ENCODE results near the gene RCOR2. TPM values are rescaled to one million over a fixed set of nuclear protein-coding genes. Genes with fewer than 3 reads are reported as not detected.

RCOR2 gene
- total and polyA plus RNA-seq, 2 of the 13 experiments (the other 11 are each of a cell fraction or from before 2014, with no cell fraction given) = 8.3 to 8.5 TPM

DNA sequence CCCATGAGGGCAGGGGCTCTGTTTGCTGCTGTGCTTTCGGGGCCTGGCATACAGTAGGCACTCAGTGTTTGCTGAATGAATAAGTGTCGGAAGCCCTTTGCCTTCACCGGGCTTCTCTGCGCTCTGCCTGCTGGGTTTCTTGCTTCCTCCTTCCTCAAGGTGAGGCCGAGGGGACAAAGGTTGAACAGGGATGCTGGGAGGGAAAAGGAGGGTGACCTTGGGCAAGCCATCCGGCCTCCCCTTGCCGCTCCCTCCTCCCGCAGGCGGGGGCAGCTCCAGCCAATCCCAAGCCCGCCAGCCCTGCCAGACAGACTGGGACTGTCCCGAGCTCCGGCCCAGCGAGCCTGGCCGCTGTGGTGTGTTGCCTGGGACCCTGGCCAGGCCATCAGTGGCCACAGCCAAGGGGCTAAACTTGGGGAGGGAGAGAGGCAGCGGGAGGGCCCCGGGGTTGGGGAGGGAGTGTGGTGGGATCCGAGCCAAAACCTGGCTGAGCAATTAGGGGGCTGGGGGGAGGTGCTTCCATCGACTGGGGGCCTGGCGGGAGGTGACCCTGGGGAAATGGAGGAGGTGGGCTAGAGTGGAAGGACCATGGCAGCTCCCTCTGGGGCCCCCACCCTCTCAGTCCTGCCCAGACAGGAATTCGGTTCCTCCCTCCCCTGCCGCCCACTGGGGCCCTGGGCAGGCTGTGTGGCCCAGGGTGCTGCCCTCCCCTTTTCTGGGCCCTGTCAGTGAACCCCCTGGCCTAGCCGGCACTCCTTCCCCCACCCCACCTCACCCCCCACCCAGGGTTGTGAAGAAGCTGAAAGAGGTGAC lies 3.4 kb upstream of the RCOR2 start (continued):
- TF ChIP-seq ATF7-NPFF (CRISPR knock-in tag; IDR thresholded peaks at IDR 0.05; ENCODE audit: low read depth) (no peak), SYNCRIP (IDR thresholded peaks at IDR 0.05; ENCODE audit: insufficient read depth, low read depth, low read length) (no peak), MLXIP (CRISPR knock-in tag; IDR thresholded peaks at IDR 0.05; ENCODE audit: borderline replicate concordance) (no peak), SPEN (CRISPR knock-in tag; IDR thresholded peaks at IDR 0.05; ENCODE audit: low read depth) (peak; percentile 37; the same call in 1 of the 2 replicates), SP4 (CRISPR knock-in tag; IDR thresholded peaks at IDR 0.05) (peak; percentile 48; the same call in 1 of the 2 replicates), DMAP1 (CRISPR knock-in tag; IDR thresholded peaks at IDR 0.05) (no peak; the same call in 1 of the 2 replicates), ZNF382 (CRISPR knock-in tag; IDR thresholded peaks at IDR 0.05; ENCODE audit: borderline replicate concordance) (no peak), ZBTB7B (CRISPR knock-in tag; IDR thresholded peaks at IDR 0.05) (no peak), TBX2 (CRISPR knock-in tag; IDR thresholded peaks at IDR 0.05; ENCODE audit: borderline replicate concordance) (no peak), ESRRA (CRISPR knock-in tag; IDR thresholded peaks at IDR 0.05; ENCODE audit: low read depth) (peak; percentile 96), HNRNPL (IDR thresholded peaks at IDR 0.05; ENCODE audit: low read depth, low read length) (no peak), ZNF773 (CRISPR knock-in tag; IDR thresholded peaks at IDR 0.05; ENCODE audit: borderline replicate concordance) (0 out of 2 replicates have a peak, but pooled peaks have one; percentile 27), ZNF724P (CRISPR knock-in tag; IDR thresholded peaks at IDR 0.05; ENCODE audit: borderline replicate concordance) (no peak), ZNF143 (CRISPR knock-in tag; IDR thresholded peaks at IDR 0.05) (peak; percentile 73), TMF1 (CRISPR knock-in tag; IDR thresholded peaks at IDR 0.05; ENCODE audit: low read depth) (no peak)
- TF ChIP-seq, protein P1, sequence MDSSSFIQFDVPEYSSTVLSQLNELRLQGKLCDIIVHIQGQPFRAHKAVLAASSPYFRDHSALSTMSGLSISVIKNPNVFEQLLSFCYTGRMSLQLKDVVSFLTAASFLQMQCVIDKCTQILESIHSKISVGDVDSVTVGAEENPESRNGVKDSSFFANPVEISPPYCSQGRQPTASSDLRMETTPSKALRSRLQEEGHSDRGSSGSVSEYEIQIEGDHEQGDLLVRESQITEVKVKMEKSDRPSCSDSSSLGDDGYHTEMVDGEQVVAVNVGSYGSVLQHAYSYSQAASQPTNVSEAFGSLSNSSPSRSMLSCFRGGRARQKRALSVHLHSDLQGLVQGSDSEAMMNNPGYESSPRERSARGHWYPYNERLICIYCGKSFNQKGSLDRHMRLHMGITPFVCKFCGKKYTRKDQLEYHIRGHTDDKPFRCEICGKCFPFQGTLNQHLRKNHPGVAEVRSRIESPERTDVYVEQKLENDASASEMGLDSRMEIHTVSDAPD (CRISPR knock-in tag; IDR thresholded peaks at IDR 0.05) = no peak
- TF ChIP-seq, protein P2, sequence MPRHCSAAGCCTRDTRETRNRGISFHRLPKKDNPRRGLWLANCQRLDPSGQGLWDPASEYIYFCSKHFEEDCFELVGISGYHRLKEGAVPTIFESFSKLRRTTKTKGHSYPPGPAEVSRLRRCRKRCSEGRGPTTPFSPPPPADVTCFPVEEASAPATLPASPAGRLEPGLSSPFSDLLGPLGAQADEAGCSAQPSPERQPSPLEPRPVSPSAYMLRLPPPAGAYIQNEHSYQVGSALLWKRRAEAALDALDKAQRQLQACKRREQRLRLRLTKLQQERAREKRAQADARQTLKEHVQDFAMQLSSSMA (CRISPR knock-in tag; IDR thresholded peaks at IDR 0.05) = no peak; the same call in 1 of the 2 replicates
- TF ChIP-seq, protein P3, sequence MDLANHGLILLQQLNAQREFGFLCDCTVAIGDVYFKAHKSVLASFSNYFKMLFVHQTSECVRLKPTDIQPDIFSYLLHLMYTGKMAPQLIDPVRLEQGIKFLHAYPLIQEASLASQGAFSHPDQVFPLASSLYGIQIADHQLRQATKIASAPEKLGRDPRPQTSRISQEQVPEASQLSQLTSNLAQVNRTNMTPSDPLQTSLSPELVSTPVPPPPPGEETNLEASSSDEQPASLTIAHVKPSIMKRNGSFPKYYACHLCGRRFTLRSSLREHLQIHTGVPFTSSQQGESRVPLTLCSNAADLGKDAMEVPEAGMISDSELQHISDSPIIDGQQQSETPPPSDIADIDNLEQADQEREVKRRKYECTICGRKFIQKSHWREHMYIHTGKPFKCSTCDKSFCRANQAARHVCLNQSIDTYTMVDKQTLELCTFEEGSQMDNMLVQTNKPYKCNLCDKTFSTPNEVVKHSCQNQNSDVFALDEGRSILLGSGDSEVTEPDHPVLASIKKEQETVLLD (CRISPR knock-in tag; IDR thresholded peaks at IDR 0.05; ENCODE audit: low read depth) = no peak; the same call in 1 of the 2 replicates
- TF ChIP-seq, protein P4, sequence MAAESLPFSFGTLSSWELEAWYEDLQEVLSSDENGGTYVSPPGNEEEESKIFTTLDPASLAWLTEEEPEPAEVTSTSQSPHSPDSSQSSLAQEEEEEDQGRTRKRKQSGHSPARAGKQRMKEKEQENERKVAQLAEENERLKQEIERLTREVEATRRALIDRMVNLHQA (CRISPR knock-in tag; IDR thresholded peaks at IDR 0.05) = no peak

All from HepG2 (cell line).